ENCODE data around the gene RPP40. TPM values are rescaled to one million over a fixed set of nuclear protein-coding genes. Genes with fewer than 3 reads are reported as not detected.

The RPP40 gene
- total RNA-seq, result 13.7 and 16.9 TPM in 2 replicates

GRCh38 chr6:5003604-5004372, at the start of gene RPP40:
Gene RPP40, minus strand, starts transcription at chr6:5004037. Its CDS starts 35 bp downstream, at chr6:5004002.

Other genes starting within 250 kb of the RPP40 start
- gene CDYL, start 227.6 kb downstream of the RPP40 start, total RNA-seq, result 54.3 and 58.0 TPM in 2 replicates
- 0.34 and 0.93 TPM in 2 replicates for gene PPP1R3G, start 81.3 kb upstream of the RPP40 start, total RNA-seq

Measured in nasal cavity respiratory epithelium epithelial cell of viscerocranial mucosa (primary cell).